Measurements from ENCODE around the gene HYOU1.
"Not testable (repeated sequence)": the region's sequence is repeated elsewhere in the genome, so short reads cannot be mapped to it uniquely, and the experiment has no call there.

Gene HYOU1

DNA sequence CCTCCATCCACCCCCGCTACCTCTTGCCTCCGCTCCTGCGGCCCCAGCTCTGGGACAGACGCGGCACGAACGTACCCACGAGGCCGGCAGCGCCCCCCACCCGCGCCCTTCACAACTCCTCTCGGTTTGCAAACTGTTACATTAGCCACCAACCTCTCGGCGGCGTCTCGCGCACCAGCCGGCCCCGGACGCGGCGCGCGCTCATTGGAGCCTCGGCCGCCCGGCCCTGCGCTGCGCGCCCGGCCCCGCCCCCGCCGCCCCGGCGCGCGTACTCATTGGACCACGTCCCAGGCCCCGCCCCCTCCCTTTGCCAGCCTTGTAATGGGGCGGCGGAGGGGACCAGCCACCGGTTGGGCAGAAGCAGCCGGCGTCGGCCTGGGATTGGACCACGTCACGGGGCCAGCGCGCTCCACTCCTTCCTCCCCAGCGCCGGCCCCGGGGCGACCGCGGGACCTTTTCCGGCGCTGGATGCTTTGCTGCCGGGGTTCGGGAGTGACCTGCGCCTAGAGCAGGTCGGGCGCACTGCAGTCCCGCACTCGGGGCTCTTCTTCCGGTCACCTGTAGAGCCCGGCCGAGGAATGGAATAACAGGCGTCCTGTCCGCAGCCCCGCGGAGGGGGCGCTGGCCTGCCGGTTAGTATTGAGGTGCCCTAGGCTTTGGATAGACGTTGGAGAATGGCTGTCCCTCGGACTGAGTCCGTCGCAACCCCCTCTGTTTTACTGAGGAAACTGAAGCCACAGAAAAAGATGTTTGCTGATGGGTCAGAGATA, at the start of gene HYOU1:
HYOU1 (minus strand) TSS at position 206 of the 770 bp plus-strand sequence. CDS start 1,045 bp downstream, outside the sequence.
- peak; percentile 99 for DNase-seq (ENCODE audit: low spot score)

DNA sequence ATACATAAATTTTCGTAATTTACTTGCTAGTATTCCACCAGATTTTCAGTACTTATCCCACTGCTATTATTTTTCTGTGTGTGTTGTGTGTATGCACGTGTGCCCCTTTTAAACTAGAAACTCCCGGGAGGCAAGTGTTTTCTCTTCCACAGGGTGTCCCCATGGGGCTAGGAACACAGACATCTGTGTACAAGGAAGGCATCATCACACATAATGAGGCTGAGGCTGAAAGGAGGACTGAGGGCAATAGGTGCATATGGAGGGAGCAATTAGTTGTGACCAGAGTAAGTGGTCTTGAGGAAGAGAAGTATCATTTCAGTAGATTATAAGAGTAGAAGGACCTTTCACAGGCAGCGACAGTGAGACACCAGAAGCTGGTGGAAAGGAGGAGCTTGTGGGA, 46.8 kb upstream of the HYOU1 start:
- no peak for DNase-seq (ENCODE audit: low spot score)

- not testable (repeated sequence) for DNase-seq (ENCODE audit: low spot score)
Measured at GRCh38 chr11:119103161-119103664, 46.2 kb upstream of the HYOU1 start.

DNA sequence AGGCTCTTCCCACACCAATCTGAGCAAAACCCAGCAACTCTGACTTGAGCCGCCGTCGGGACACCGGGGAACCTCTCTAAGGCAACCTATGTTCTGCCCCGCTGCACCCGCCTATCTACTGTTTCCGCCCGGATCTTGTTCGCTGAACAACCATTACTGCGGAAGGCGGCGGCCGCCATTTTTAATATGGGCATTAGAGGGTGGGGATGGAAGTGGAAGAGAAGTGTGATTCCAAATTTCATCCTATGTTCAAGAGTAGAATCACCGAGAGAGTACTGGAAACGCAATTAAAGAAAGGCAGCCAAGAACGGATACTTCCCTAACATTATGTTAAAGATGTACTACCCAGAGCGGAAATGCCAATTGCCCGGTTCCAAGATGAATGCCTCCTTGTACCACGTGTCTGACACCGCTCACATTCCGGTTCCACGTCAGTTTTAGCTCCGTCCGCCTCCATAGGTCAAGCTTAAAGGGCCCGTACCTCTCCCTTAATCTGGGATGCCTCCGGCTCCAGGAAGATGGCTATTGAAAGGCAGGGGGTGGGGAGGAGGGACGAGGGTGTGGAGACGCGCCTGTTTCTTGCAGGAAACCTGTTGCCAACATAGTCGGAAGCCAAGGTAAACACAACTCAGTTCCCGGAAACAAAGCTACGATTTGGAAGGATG, 44.9 kb upstream of the HYOU1 start, which contains the start of gene DPAGT1:
DPAGT1 (minus strand) TSS at position 95 of the 665 bp plus-strand sequence. CDS start 198 bp downstream, outside the sequence.
- DNase-seq (ENCODE audit: low spot score), result peak; percentile 85

DNA sequence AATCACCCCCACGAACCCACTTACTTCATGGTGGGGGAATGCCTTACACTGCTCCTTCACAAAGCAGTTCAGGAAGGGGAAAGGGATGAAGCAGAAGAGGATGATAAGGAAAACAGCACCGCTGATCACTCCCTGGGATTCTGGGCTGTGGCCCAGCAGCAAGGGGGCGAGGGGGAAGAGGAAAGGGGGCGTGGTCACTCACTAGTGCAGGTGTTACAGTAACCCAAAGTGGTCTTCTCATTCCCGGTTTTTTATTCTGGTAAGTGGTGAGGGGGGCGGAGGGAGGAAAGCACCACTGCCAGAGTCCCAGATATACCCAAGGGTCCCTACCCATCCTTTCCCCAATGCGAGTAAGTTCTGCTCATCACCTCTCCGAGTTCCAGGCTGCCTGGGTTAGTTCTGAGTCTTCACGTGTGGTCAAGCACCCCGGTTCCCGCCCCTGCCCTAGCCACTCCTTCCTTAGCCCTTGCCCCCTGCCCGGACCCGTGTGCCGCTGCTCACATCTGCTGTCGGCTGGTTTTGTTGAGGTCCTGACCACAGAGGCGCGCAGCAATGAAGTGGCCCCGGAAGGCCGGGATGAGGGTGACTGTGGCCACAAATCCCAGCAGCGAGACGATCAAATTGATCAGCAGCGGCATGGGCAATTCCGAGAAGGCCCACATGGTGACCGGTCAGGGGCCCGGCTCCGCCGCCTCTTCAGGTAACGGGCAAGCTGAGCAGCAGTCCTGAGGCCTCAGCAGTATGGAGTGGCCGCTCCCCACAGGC, 44.2 kb upstream of the HYOU1 start:
- DNase-seq (ENCODE audit: low spot score), result peak; percentile 34

DNA sequence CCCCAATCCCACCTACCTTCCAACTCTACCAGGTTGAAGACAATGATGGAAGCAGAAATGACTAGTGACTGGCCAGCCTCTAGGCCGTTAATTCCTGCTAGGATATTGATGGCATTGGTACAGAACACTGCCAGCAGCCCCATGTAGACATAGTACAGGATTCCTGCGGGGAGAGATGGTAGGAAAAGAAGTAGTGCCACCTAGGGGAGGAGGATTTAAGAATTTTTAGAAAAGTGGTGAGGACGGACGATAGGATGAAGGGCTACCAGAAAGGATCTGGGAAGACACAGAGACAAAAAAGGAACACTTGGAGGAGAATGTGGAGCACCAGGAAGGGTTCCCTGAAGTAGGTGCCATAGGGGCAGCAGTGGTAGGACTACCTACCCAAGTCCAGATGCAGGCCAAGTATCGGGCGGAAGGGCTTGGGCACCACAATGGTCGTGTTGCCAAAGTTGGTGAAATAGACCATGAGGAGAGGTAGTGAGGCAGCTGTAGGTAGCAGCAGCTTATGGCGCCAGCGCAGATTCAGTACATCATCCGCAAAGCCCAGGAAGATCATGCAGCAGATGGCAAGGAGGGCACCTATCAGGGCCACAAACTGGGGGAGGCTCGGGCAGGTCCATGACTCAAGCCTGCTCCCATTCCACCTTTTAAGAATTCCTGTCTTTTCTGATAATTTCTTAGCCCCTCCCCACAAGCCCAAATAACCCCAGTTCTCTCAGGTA, 43.4 kb upstream of the HYOU1 start:
- DNase-seq (ENCODE audit: low spot score), result peak; percentile 38

- DNase-seq (ENCODE audit: low spot score), result no peak
Measured at GRCh38 chr11:119099711-119100110, 42.7 kb upstream of the HYOU1 start.

GRCh38 chr11:119095066-119095880, 38.3 kb upstream of the HYOU1 start:
- DNase-seq (ENCODE audit: low spot score), result peak; percentile 99

- DNase-seq (ENCODE audit: low spot score), result peak; percentile 81
Measured at GRCh38 chr11:119094816-119095065, 37.7 kb upstream of the HYOU1 start.

DNA sequence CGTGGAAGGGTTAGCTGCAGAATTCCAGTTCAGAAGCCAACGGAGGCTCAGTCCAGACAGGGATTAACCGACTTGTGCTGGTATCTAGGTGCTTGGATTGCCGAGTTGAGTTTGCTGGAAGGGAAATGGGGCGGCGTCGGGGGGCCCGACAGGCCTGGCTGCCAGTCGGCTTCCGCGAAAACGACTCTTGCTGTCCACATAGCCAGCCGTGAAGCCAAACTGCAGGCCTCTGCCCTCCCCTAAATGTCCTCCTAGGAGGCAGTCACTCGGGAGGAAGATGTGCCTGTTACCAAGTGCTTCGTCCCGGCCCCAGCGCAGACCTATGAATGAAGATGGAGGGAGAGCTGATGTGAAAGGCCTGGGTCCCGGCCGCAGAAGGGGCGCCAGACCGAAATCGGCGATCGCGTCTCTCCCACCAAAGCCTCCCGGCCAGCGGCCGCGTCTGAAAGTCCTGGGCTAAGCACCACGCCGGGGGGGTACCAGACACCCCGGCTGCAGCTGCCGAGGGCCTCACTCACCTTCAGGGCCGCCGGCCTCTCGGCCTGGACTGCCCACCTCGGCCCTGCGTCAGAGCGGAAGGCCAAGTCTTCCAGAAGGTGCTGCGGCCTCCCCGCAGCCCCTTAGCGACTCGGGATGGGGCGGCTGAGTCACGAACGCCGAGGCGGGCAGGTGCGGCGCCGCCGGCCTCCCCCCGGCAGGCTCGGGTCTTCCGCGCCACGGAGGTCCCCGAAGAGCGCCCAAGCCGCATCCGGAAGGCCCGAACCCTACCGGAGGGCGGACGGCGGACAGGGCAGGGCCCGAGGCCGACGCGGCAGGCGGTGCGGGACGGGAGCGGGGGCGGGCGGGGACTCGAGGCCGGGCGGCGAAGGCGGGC, 37.2 kb upstream of the HYOU1 start:
- peak; percentile 17 for DNase-seq (ENCODE audit: low spot score)

DNA sequence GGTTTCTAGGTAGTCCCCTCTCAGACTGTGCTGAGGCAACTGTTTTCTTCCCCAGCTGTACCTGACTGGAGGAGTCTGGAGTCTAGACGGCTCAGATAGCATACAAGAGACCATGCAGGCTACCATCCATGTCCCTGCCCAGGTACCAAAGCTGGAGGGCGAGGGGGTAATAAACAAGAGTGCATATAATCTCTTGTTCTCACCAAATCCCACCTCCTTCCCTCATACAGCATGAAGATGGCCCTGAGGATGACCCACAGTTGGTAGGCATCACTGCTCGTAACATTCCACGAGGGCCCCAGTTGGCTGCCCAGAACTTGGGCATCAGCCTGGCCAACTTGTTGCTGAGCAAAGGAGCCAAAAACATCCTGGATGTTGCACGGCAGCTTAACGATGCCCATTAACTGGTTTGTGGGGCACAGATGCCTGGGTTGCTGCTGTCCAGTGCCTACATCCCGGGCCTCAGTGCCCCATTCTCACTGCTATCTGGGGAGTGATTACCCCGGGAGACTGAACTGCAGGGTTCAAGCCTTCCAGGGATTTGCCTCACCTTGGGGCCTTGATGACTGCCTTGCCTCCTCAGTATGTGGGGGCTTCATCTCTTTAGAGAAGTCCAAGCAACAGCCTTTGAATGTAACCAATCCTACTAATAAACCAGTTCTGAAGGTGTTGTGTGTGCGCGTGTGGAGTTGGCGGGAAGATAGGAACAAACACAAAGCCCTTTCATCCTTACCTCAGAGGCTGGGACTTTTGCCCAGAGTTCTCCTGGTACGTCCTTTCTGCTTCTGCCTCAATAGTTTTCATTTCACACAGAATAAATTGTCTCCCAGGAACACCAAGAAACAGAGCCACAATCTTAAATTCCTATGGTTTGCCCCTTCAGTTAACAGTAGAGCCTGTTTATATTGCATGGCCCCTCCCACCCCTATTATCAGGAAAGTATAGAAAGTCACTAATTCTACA, 36.2 kb upstream of the HYOU1 start:
- no peak for DNase-seq (ENCODE audit: low spot score)

DNA sequence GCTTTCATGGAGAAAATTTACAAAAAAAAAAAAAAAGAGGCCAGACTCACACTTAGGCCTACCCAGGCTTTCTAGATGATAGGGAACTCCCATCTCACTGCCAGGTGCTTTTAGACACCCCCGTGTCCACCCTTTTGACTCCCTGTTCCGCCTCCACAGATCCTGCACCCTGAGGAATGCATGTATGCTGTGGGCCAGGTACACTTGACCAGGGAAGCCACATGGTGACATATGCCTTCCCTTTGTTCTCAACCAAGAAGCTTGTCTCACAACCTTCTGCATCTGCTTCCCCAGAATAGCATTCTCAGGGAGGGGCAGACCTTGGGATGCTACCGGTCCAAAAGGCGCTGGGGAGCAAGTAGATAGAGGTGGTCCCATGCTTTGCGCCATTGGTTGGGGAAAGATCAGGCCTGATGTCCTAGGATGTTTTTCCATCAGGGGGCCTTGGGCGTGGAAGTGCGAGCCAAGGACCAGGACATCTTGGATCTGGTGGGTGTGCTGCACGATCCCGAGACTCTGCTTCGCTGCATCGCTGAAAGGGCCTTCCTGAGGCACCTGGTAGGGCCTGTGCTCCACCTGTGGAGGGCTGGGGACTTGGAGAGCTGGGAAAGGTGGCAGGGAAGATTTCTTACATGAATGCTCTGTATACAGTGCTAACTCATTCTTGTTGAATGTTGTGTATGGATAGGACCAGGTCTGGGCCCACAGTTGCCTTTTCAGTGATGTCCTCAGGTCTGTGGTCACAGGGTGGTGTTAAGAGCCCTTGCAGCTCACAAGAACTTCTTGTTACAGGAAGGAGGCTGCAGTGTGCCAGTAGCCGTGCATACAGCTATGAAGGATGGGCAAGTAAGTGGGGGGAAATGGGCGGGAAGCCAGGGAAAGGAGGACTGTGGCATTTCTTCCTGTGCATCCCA, 35.2 kb upstream of the HYOU1 start:
- no peak for DNase-seq (ENCODE audit: low spot score)

- DNase-seq (ENCODE audit: low spot score), result peak; percentile 31
Measured at GRCh38 chr11:119091178-119091577, 34.2 kb upstream of the HYOU1 start.

DNA sequence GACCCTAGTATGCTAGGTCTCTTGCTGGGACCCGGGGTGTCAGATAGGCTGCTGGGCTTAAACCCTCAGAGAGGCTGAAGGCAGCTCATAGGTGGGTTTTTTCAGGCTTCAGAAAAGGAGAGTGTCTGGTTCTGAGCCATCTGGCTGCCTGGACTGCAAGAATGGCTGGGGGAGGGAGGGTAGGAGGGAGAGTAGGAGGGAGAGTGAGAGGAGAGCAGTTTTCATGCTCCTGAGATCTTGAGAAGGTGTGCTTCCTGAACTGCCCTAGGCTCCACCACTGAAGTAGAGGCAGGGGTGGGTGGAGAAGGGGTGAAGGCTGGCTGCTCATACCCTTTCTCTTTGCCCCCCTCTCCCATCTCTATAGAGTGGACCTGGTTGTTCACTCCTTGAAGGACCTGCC, 32.3 kb upstream of the HYOU1 start:
- no peak for DNase-seq (ENCODE audit: low spot score)

DNA sequence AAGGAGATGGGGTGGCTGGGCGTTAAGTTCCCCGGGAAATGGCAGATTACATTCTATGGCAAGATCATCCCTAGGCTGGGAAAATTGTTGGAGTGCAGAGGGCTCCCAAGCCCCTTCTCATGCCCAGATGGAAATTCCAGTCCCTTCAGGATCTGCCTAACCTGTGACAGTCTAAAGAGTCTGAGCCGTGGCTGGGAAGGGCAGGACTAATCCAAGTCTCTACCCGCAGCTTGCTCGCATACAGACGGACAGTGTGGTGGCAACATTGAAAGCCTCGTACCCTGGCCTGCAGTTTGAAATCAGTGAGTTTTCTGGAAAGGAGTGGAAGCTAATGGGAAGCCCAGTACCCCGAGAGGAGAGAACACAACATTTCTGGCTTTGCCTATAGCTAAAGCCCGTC, 31.4 kb upstream of the HYOU1 start:
- no peak for DNase-seq (ENCODE audit: low spot score)

DNA sequence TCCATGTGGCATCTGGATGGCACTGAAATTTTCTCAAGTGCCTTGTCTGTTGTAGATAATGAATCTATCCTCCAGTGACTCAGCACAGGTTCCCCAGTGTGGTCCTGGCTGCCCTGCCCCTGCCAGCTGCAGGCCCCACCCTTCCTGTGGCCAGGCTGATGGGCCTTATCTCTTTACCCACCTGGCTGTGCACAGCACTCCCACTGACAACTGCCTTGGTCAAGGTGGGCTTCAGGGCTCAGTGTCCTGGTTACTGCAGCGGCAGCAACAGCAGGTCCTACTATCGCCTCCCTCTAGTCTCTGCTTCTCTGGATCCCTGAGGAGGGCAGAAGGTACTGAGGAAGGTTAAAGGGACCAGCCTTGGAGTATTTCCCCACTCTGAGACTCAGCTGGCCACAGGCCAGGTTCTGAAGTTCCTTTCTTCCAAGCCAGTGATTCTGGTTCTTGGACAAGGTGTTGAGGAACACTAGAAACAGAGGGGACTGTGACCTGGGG, 30.8 kb upstream of the HYOU1 start:
- DNase-seq (ENCODE audit: low spot score), result no peak

- DNase-seq (ENCODE audit: low spot score), result no peak
Measured at GRCh38 chr11:119087123-119087522, 30.1 kb upstream of the HYOU1 start.

- DNase-seq (ENCODE audit: low spot score), result peak; percentile 13
Measured at GRCh38 chr11:119085437-119085847, 28.4 kb upstream of the HYOU1 start.

Measured in AG08396 (cell line).